Subcutaneous adipose tissue (tissue), 4 donors: ENCODE measurements around the gene REXO5. TPM values are rescaled to one million over a fixed set of nuclear protein-coding genes. Genes with fewer than 3 reads are reported as not detected.

Experiments
- total RNA-seq, 4 donors: library from RNA; depleted of rRNA; stranded (reverse); fragments of >200 nt; gene quantifications; one replicate each; pipeline ENCODE4 v1.1.0, GENCODE V29; 2016
- TF ChIP-seq, protein P1 (sequence below): fragments of 450-650 bp; IDR thresholded peaks from one replicate; pipeline ENCODE4 v1.5.1; 2016; ENCODE audit warnings: low read depth, mild to moderate bottlenecking, control low read depth, antibody characterized with exemption, moderate library complexity

REXO5 gene
- total RNA-seq, 4 donors from 2014 or later: 3.6 to 6.5 (median 5.3) TPM

DNA sequence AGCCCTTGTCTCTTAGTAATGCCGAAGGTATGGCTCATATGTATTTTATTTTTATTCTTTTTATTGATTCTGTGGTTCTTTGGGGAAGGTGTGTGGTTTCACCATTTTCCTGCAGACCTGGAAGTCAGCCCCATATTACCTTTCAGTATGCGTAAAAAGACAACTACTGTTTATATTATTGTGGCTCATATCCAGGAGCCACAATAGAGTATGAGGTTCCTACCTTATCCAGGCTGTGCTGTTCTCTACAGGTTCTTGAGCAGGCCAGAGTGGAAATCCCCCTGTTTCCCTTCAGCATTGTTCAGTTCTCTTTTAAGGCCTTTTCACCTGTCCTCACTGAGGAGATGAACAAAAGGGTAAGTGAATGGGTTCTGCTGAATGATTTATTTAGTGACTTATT lies 33.2 kb downstream of the REXO5 start:
- TF ChIP-seq, protein P1, sequence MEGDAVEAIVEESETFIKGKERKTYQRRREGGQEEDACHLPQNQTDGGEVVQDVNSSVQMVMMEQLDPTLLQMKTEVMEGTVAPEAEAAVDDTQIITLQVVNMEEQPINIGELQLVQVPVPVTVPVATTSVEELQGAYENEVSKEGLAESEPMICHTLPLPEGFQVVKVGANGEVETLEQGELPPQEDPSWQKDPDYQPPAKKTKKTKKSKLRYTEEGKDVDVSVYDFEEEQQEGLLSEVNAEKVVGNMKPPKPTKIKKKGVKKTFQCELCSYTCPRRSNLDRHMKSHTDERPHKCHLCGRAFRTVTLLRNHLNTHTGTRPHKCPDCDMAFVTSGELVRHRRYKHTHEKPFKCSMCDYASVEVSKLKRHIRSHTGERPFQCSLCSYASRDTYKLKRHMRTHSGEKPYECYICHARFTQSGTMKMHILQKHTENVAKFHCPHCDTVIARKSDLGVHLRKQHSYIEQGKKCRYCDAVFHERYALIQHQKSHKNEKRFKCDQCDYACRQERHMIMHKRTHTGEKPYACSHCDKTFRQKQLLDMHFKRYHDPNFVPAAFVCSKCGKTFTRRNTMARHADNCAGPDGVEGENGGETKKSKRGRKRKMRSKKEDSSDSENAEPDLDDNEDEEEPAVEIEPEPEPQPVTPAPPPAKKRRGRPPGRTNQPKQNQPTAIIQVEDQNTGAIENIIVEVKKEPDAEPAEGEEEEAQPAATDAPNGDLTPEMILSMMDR: no peak

- TF ChIP-seq, protein P1: no peak
These were observed 37.7 kb downstream of the REXO5 start for GRCh38 chr16:20844054-20844453.

DNA sequence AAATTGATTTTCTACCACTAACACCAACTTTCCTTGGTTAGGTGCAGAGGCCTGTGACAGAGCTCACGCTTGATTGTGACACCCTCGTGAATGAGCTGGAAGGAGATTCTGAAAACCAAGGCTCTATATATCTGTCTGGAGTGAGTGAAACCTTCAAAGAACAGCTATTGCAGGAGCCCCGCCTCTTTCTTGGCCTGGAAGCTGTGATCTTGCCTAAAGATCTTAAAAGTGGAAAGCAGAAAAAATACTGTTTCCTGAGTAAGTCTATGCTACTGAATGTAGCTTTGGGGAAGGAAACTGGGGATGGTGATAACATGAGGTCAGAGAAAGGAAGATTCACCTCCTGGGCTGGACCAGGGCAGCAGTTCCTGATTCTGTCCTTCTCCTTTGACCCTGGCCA lies 38.3 kb downstream of the REXO5 start:
- TF ChIP-seq, protein P1: no peak

GRCh38 chr16:20846030-20846429 lies 39.7 kb downstream of the REXO5 start:
- TF ChIP-seq, protein P1: no peak

GRCh38 chr16:20846551-20846950 lies 40.2 kb downstream of the REXO5 start:
- TF ChIP-seq, protein P1: no peak

DNA sequence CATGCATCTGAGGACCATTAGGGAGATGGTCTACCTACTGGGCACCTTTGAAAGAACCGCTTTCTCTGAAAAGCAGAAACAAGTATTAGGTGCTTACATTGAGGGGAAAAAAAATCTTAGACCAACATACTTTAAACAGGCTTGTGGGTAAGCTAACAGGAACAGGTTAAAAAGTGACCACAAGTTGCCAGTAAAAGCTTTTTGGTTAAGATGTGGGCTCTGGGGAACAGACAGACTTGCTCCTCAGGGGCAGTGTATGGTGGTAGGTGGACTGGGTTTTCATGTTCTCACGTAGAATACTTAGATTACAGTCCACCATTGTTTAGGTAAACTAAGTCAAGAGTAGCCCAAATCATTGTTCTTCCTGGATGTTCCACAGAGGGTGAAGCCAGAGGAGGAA lies 41.2 kb downstream of the REXO5 start:
- TF ChIP-seq, protein P1: no peak

GRCh38 chr16:20849589-20850390 lies 43.5 kb downstream of the REXO5 start:
- TF ChIP-seq, protein P1: no peak
